Neural progenitor cell (in vitro differentiated cells): ENCODE data around the gene ITSN1. TPM values are rescaled to one million over a fixed set of nuclear protein-coding genes. Genes with fewer than 3 reads are reported as not detected.

Experiments
- DNase-seq: peaks from one replicate; pipeline ENCODE4 v3.0.0-alpha.2; 2016; ENCODE audit warnings: low spot score
- H2AFZ ChIP-seq: fragments of 200-600 bp; sonication (generic); replicated peaks from 2 replicates; pipeline ENCODE4 v1.6.1; 2016; ENCODE audit warnings: antibody characterized with exemption
- H3F3A ChIP-seq: fragments of 200-600 bp; sonication (generic); 2 replicates; pipeline ENCODE4 v1.6.1; 2016; ENCODE audit warnings: antibody characterized with exemption, low read depth
- H3K27ac ChIP-seq: fragments of 200-600 bp; sonication (generic); 2 replicates; pipeline ENCODE4 v1.5.1; 2016; ENCODE audit warnings: mild to moderate bottlenecking
- H3K27me3 ChIP-seq: fragments of 200-600 bp; sonication (generic); 2 replicates; pipeline ENCODE4 v1.6.1; 2016; ENCODE audit warnings: mild to moderate bottlenecking, moderate library complexity
- H3K36me3 ChIP-seq: fragments of 200-600 bp; sonication (generic); 2 replicates; pipeline ENCODE4 v1.5.1; 2016
- H3K4me1 ChIP-seq: fragments of 200-600 bp; sonication (generic); 2 replicates; pipeline ENCODE4 v1.6.1; 2016; ENCODE audit warnings: mixed run types
- H3K4me2 ChIP-seq: fragments of 200-600 bp; sonication (generic); 2 replicates; pipeline ENCODE4 v1.6.1; 2016
- H3K4me3 ChIP-seq: fragments of 200-600 bp; sonication (generic); 2 replicates; pipeline ENCODE4 v1.5.1; 2016
- H3K79me2 ChIP-seq: fragments of 200-600 bp; sonication (generic); 2 replicates; pipeline ENCODE4 v1.6.1; 2016; ENCODE audit warnings: low read depth
- H3K9ac ChIP-seq: fragments of 200-600 bp; sonication (generic); 2 replicates; pipeline ENCODE4 v1.6.1; 2016
- H3K9me3 ChIP-seq: fragments of 200-600 bp; sonication (generic); 2 replicates; pipeline ENCODE4 v1.5.1; 2016; ENCODE audit warnings: low read depth
- H4K20me1 ChIP-seq: fragments of 200-600 bp; sonication (generic); 2 replicates; pipeline ENCODE4 v1.6.1; 2016; ENCODE audit warnings: low read depth
- H3K27ac Mint-ChIP-seq: 3 replicates; pipeline ENCODE4 v1.8.0; 2021; ENCODE audit warnings: mixed read lengths
- H3K27me3 Mint-ChIP-seq: 2 replicates; pipeline ENCODE4 v1.8.0; 2022; ENCODE audit warnings: low read depth, mild to moderate bottlenecking, inconsistent platforms, moderate library complexity, mixed read lengths; ENCODE audit not compliant: insufficient read depth
- H3K36me3 Mint-ChIP-seq: 3 replicates; pipeline ENCODE4 v1.8.0; 2021; ENCODE audit warnings: mixed read lengths
- H3K4me1 Mint-ChIP-seq: 3 replicates; pipeline ENCODE4 v1.8.0; 2021; ENCODE audit warnings: mixed read lengths
- H3K4me3 Mint-ChIP-seq: 3 replicates; pipeline ENCODE4 v1.8.0; 2021; ENCODE audit warnings: mild to moderate bottlenecking, moderate library complexity, mixed read lengths
- H3K9me3 Mint-ChIP-seq: 3 replicates; pipeline ENCODE4 v1.8.0; 2020; ENCODE audit warnings: mixed read lengths
- CTCF ChIP-seq: fragments of 200-600 bp; sonication (generic); IDR thresholded peaks from 2 replicates; pipeline ENCODE4 v1.5.1; 2017; ENCODE audit warnings: antibody characterized with exemption, mild to moderate bottlenecking
- EZH2 ChIP-seq: fragments of 200-600 bp; sonication (generic); IDR thresholded peaks from 2 replicates; pipeline ENCODE4 v1.6.1; 2017; ENCODE audit warnings: antibody characterized with exemption, mild to moderate bottlenecking, moderate library complexity
- EZH2phosphoT487 ChIP-seq: fragments of 200-600 bp; sonication (generic); IDR thresholded peaks from 2 replicates; pipeline ENCODE4 v1.6.1; 2017; ENCODE audit warnings: antibody characterized with exemption
- total RNA-seq: library from RNA; depleted of rRNA; stranded (reverse); fragments of >200 nt; gene quantifications from 2 replicates; pipeline ENCODE4 v1.2.3, GENCODE V29; 2015; ENCODE audit warnings: low replicate concordance

The ITSN1 gene
- total RNA-seq, 1 donor from 2014 or later, result 136 TPM

- TF ChIP-seq CTCF (no peak), EZH2 (no peak), EZH2phosphoT487 (no peak)
- Histone ChIP-seq H2AFZ (no peak overlapping the region), H3K36me3 (peaks cover 4% of the 10 kb centered on the region), H3K27ac (no peak overlapping the region), H3K27me3 (no peaks in the 10 kb centered on the region), H4K20me1 (peaks cover 6% of the 10 kb centered on the region), H3K4me2 (peak overlapping the region; percentile 38), H3F3A (peaks cover 9% of the 10 kb centered on the region), H3K4me3 (no peak overlapping the region), H3K9me3 (no peaks in the 10 kb centered on the region), H3K9ac (no peak overlapping the region), H3K79me2 (peaks cover 6% of the 10 kb centered on the region), H3K4me1 (peaks cover 8% of the 10 kb centered on the region)
- Mint-ChIP-seq H3K4me1 (peaks cover 3% of the 10 kb centered on the region), H3K9me3 (no peaks in the 10 kb centered on the region), H3K4me3 (no peak overlapping the region), H3K27me3 (no peaks in the 10 kb centered on the region), H3K36me3 (peaks cover 20% of the 10 kb centered on the region), H3K27ac (no peak overlapping the region)
- DNase-seq, result peak; percentile 11
Observed at GRCh38 chr21:33729641-33730040, 87.3 kb downstream of the ITSN1 start.

- H3K36me3 ChIP-seq, result peaks cover 4% of the 10 kb centered on the region
- H3K27ac Mint-ChIP-seq, result no peak overlapping the region
Observed at GRCh38 chr21:33731447-33731846, 89.1 kb downstream of the ITSN1 start.

GRCh38 chr21:33732038-33732437, 89.7 kb downstream of the ITSN1 start:
- H3K27me3 ChIP-seq, result no peaks in the 10 kb centered on the region
- no peaks in the 10 kb centered on the region for H3K27me3 Mint-ChIP-seq
- DNase-seq, result no peak
- no peaks in the 10 kb centered on the region for H3K9me3 ChIP-seq
- H3K4me2 ChIP-seq, result no peak overlapping the region
- peaks cover 27% of the 10 kb centered on the region for H3K36me3 Mint-ChIP-seq
- H3K79me2 ChIP-seq, result peaks cover 6% of the 10 kb centered on the region
- H3K27ac ChIP-seq, result no peak overlapping the region
- H3K4me3 Mint-ChIP-seq, result no peak overlapping the region
- no peak overlapping the region for H3K4me3 ChIP-seq
- H3F3A ChIP-seq, result peaks cover 9% of the 10 kb centered on the region
- H3K4me1 ChIP-seq, result peaks cover 8% of the 10 kb centered on the region
- H3K9ac ChIP-seq, result no peak overlapping the region
- peaks cover 3% of the 10 kb centered on the region for H3K4me1 Mint-ChIP-seq
- H2AFZ ChIP-seq, result no peak overlapping the region
- no peaks in the 10 kb centered on the region for H3K9me3 Mint-ChIP-seq
- H3K36me3 ChIP-seq, result peaks cover 6% of the 10 kb centered on the region
- no peak for TF ChIP-seq EZH2
- TF ChIP-seq CTCF, result no peak
- TF ChIP-seq EZH2phosphoT487, result no peak
- H4K20me1 ChIP-seq, result peaks cover 6% of the 10 kb centered on the region
- no peak overlapping the region for H3K27ac Mint-ChIP-seq

More at GRCh38 chr21:33731447-33731846, 89.1 kb downstream of the ITSN1 start:
- H3K79me2 ChIP-seq, result peaks cover 6% of the 10 kb centered on the region
- no peak overlapping the region for H3K4me3 Mint-ChIP-seq
- no peaks in the 10 kb centered on the region for H3K9me3 Mint-ChIP-seq
- DNase-seq, result no peak
- H4K20me1 ChIP-seq, result peaks cover 6% of the 10 kb centered on the region
- no peaks in the 10 kb centered on the region for H3K27me3 Mint-ChIP-seq
- peaks cover 3% of the 10 kb centered on the region for H3K4me1 Mint-ChIP-seq
- H2AFZ ChIP-seq, result no peak overlapping the region
- H3K4me2 ChIP-seq, result no peak overlapping the region
- no peaks in the 10 kb centered on the region for H3K9me3 ChIP-seq
- peaks cover 9% of the 10 kb centered on the region for H3F3A ChIP-seq
- H3K36me3 Mint-ChIP-seq, result peaks cover 25% of the 10 kb centered on the region
- H3K27me3 ChIP-seq, result no peaks in the 10 kb centered on the region
- TF ChIP-seq EZH2phosphoT487 (no peak), CTCF (no peak), EZH2 (no peak)
- H3K9ac ChIP-seq, result no peak overlapping the region
- no peak overlapping the region for H3K4me3 ChIP-seq
- H3K27ac ChIP-seq, result no peak overlapping the region
- peaks cover 8% of the 10 kb centered on the region for H3K4me1 ChIP-seq

GRCh38 chr21:33733601-33734000, 91.3 kb downstream of the ITSN1 start:
- H3K27me3 ChIP-seq, result no peaks in the 10 kb centered on the region
- no peak overlapping the region for H2AFZ ChIP-seq
- peaks cover 8% of the 10 kb centered on the region for H3K4me1 ChIP-seq
- H3K36me3 ChIP-seq, result peaks cover 8% of the 10 kb centered on the region
- DNase-seq, result no peak
- Mint-ChIP-seq H3K27ac (no peak overlapping the region), H3K4me3 (no peak overlapping the region), H3K9me3 (no peaks in the 10 kb centered on the region), H3K4me1 (peaks cover 3% of the 10 kb centered on the region), H3K27me3 (no peaks in the 10 kb centered on the region), H3K36me3 (peaks cover 29% of the 10 kb centered on the region)
- no peak overlapping the region for H3K4me2 ChIP-seq
- no peak for TF ChIP-seq CTCF
- TF ChIP-seq EZH2phosphoT487, result no peak
- no peak for TF ChIP-seq EZH2
- peaks cover 6% of the 10 kb centered on the region for H4K20me1 ChIP-seq
- peaks cover 9% of the 10 kb centered on the region for H3F3A ChIP-seq
- no peak overlapping the region for H3K4me3 ChIP-seq
- H3K79me2 ChIP-seq, result peaks cover 6% of the 10 kb centered on the region
- no peaks in the 10 kb centered on the region for H3K9me3 ChIP-seq
- H3K9ac ChIP-seq, result no peak overlapping the region
- H3K27ac ChIP-seq, result no peak overlapping the region
